GM23338 (cell line): ENCODE data around the gene ZXDC. TPM values are rescaled to one million over a fixed set of nuclear protein-coding genes. Genes with fewer than 3 reads are reported as not detected.

Experiments
- ATAC-seq: fragments of 200-7000 bp; cut with Tn5 transposase; 3 replicates; pipeline ENCODE4 v1.9.1; 2020
- DNase-seq: peaks from one replicate; pipeline ENCODE4 v3.0.0-alpha.2; 2015; ENCODE audit warnings: low spot score
- H2AFZ ChIP-seq: fragments of 200-600 bp; sonication (generic); 2 replicates; pipeline ENCODE4 v1.8.0; 2016; ENCODE audit warnings: antibody characterized with exemption, mild to moderate bottlenecking, moderate library complexity
- H3F3A ChIP-seq: fragments of 200-600 bp; sonication (generic); replicated peaks from 2 replicates; pipeline ENCODE4 v1.8.0; 2017; ENCODE audit warnings: antibody characterized with exemption, mixed run types, low read depth
- H3K27ac ChIP-seq: fragments of 200-600 bp; sonication (generic); 2 replicates; pipeline ENCODE4 v1.6.1; 2016; ENCODE audit warnings: low read depth
- H3K27me3 ChIP-seq: fragments of 200-600 bp; sonication (generic); 2 replicates; pipeline ENCODE4 v1.8.0; 2016; ENCODE audit warnings: mild to moderate bottlenecking, mixed run types, moderate library complexity; ENCODE audit not compliant: insufficient read depth
- H3K36me3 ChIP-seq: fragments of 200-600 bp; sonication (generic); 2 replicates; pipeline ENCODE4 v1.8.0; 2016; ENCODE audit warnings: mild to moderate bottlenecking; ENCODE audit not compliant: insufficient read depth
- H3K4me1 ChIP-seq: fragments of 200-600 bp; sonication (generic); 2 replicates; pipeline ENCODE4 v1.8.0; 2016; ENCODE audit warnings: mild to moderate bottlenecking, moderate library complexity; ENCODE audit not compliant: insufficient read depth
- H3K4me2 ChIP-seq: fragments of 200-600 bp; sonication (generic); 2 replicates; pipeline ENCODE4 v1.7.1; 2017; ENCODE audit warnings: mixed run types
- H3K4me3 ChIP-seq: fragments of 200-600 bp; sonication (generic); 2 replicates; pipeline ENCODE4 v1.6.1; 2016; ENCODE audit warnings: mixed run types
- H3K79me2 ChIP-seq: fragments of 200-600 bp; sonication (generic); replicated peaks from 2 replicates; pipeline ENCODE4 v1.8.0; 2017; ENCODE audit warnings: mild to moderate bottlenecking; ENCODE audit not compliant: insufficient read depth
- H3K9me2 ChIP-seq: fragments of 200-600 bp; sonication (generic); 2 replicates; pipeline ENCODE4 v1.8.0; 2017; ENCODE audit not compliant: insufficient read depth
- H4K20me1 ChIP-seq: fragments of 200-600 bp; sonication (generic); replicated peaks from 2 replicates; pipeline ENCODE4 v1.8.0; 2017; ENCODE audit warnings: mild to moderate bottlenecking; ENCODE audit not compliant: insufficient read depth
- H3K27ac Mint-ChIP-seq: 2 replicates; pipeline ENCODE4 v1.8.0; 2020; ENCODE audit warnings: inconsistent platforms, mild to moderate bottlenecking, moderate library complexity, mixed read lengths
- H3K27me3 Mint-ChIP-seq: 3 replicates; pipeline ENCODE4 v1.8.0; 2022; ENCODE audit warnings: low read depth, mild to moderate bottlenecking, moderate library complexity, mixed read lengths, inconsistent platforms; ENCODE audit not compliant: insufficient read depth, poor library complexity
- H3K36me3 Mint-ChIP-seq: 3 replicates; pipeline ENCODE4 v1.8.0; 2021; ENCODE audit warnings: low read depth, mild to moderate bottlenecking, inconsistent platforms, moderate library complexity, mixed read lengths
- H3K4me1 Mint-ChIP-seq: 3 replicates; pipeline ENCODE4 v1.8.0; 2020; ENCODE audit warnings: mild to moderate bottlenecking, inconsistent platforms, mixed read lengths
- H3K4me3 Mint-ChIP-seq: 3 replicates; pipeline ENCODE4 v1.8.0; 2021; ENCODE audit warnings: moderate library complexity, mild to moderate bottlenecking, inconsistent platforms, mixed read lengths
- H3K9me3 Mint-ChIP-seq: 3 replicates; pipeline ENCODE4 v1.8.0; 2020; ENCODE audit warnings: moderate library complexity, mild to moderate bottlenecking, inconsistent platforms, mixed read lengths
- CREB1 ChIP-seq: fragments of 250-450 bp; sonication (Bioruptor Pico); IDR thresholded peaks from 2 replicates; pipeline ENCODE4 v1.5.0; 2020; ENCODE audit warnings: low read depth, mild to moderate bottlenecking, moderate library complexity
- EZH2 ChIP-seq: fragments of 200-600 bp; sonication (generic); IDR thresholded peaks from one replicate; pipeline ENCODE4 v1.8.0; 2017; ENCODE audit warnings: antibody characterized with exemption, mild to moderate bottlenecking, low read depth; ENCODE audit not compliant: unreplicated experiment
- EZH2phosphoT487 ChIP-seq: fragments of 200-600 bp; sonication (generic); IDR thresholded peaks from one replicate; pipeline ENCODE4 v1.8.1; 2018; ENCODE audit warnings: antibody characterized with exemption; ENCODE audit not compliant: unreplicated experiment
- JUNB ChIP-seq: IDR thresholded peaks from one replicate; pipeline ENCODE4 v1.6.1; 2016; ENCODE audit warnings: antibody characterized with exemption; ENCODE audit not compliant: unreplicated experiment
- POLR2AphosphoS5 ChIP-seq: IDR thresholded peaks from 2 replicates; pipeline ENCODE4 v1.6.1; 2016; ENCODE audit warnings: antibody characterized with exemption, low read depth
- STAT1 ChIP-seq: IDR thresholded peaks from one replicate; pipeline ENCODE4 v1.6.1; 2016; ENCODE audit warnings: antibody characterized with exemption; ENCODE audit not compliant: unreplicated experiment
- ZNF114 ChIP-seq: fragments of 250-450 bp; sonication (Bioruptor Pico); IDR thresholded peaks from 2 replicates; pipeline ENCODE4 v1.5.0; 2020; ENCODE audit warnings: mild to moderate bottlenecking, moderate library complexity
- ZNF331 ChIP-seq: fragments of 250-450 bp; sonication (Bioruptor Pico); IDR thresholded peaks from 2 replicates; pipeline ENCODE4 v1.5.0; 2020; ENCODE audit warnings: low read depth, mild to moderate bottlenecking, moderate library complexity
- polyA plus RNA-seq: library from polyadenylated mRNA; unstranded; fragments of >200 nt; fragmentation: Nextera tagmentation; extraction: Ambion mirVana; gene quantifications from 2 replicates; pipeline ENCODE4 v1.2.1, GENCODE V29; 2016
- total RNA-seq: library from RNA; depleted of rRNA; stranded (reverse); fragments of >200 nt; shearing (Covaris generic); gene quantifications from 2 replicates; pipeline ENCODE4 v1.2.3, GENCODE V29; 2014
- TF ChIP-seq, protein P1 (sequence below), 2 experiments: fragments of 200-600 bp in 1 of 2; sonication (generic) in 1 of 2; conservative IDR thresholded peaks; 2 replicates each; pipeline versions ENCODE4 v1.5.1 to v1.6.1; 2016 to 2017; ENCODE audit warnings: antibody characterized with exemption in 2 of 2, low read depth in 2 of 2, mild to moderate bottlenecking in 2 of 2, moderate library complexity in 1 of 2
- TF ChIP-seq, protein P2 (sequence below): IDR thresholded peaks from one replicate; pipeline ENCODE4 v1.6.1; 2018; ENCODE audit warnings: antibody characterized with exemption; ENCODE audit not compliant: unreplicated experiment
- TF ChIP-seq, protein P3 (sequence below): fragments of 250-450 bp; sonication (Bioruptor Pico); IDR thresholded peaks from 2 replicates; pipeline ENCODE4 v1.5.0; 2020; ENCODE audit warnings: mild to moderate bottlenecking, moderate library complexity
- TF ChIP-seq, protein P4 (sequence below): IDR thresholded peaks from 2 replicates; pipeline ENCODE4 v1.6.1; 2016; ENCODE audit warnings: antibody characterized with exemption

Gene ZXDC
- total and polyA plus RNA-seq, 2 experiments from 2014 or later, result 5.7 to 45.1 TPM

DNA sequence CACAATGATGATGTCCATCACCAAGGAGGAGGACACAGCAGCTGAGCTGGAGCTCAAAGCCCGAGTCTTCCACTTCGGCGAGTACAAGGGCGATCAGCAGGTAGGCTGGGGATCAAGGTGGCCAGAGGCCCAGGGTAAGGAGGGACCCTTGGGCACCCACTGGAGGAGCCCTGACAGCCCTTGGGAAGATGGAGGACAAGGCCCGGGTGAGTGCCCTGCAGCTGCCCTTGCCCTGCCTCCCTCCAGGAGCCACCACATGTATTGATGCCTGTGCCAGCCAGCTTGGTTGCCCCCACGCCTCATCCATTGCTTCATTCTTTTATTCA is 42.6 kb downstream of the ZXDC start:
- H3K27me3 ChIP-seq, result no peaks in the 10 kb centered on the region
- H4K20me1 ChIP-seq, result no peaks in the 10 kb centered on the region
- Mint-ChIP-seq H3K4me1 (no peaks in the 10 kb centered on the region), H3K4me3 (no peak overlapping the region), H3K36me3 (peaks cover 14% of the 10 kb centered on the region), H3K27me3 (peaks cover 3% of the 10 kb centered on the region), H3K9me3 (no peaks in the 10 kb centered on the region), H3K27ac (no peak overlapping the region)
- no peaks in the 10 kb centered on the region for H3F3A ChIP-seq
- H3K27ac ChIP-seq, result no peak overlapping the region
- no peak overlapping the region for H3K4me3 ChIP-seq
- ATAC-seq (no peak), DNase-seq (no peak)
- no peak overlapping the region for H2AFZ ChIP-seq
- TF ChIP-seq EZH2phosphoT487 (no peak), EZH2 (no peak), CREB1 (CRISPR knock-in tag) (no peak), ZNF114 (CRISPR knock-in tag) (no peak), JUNB (no peak), ZNF331 (CRISPR knock-in tag) (no peak), POLR2AphosphoS5 (no peak), STAT1 (no peak)
- TF ChIP-seq, protein P1, sequence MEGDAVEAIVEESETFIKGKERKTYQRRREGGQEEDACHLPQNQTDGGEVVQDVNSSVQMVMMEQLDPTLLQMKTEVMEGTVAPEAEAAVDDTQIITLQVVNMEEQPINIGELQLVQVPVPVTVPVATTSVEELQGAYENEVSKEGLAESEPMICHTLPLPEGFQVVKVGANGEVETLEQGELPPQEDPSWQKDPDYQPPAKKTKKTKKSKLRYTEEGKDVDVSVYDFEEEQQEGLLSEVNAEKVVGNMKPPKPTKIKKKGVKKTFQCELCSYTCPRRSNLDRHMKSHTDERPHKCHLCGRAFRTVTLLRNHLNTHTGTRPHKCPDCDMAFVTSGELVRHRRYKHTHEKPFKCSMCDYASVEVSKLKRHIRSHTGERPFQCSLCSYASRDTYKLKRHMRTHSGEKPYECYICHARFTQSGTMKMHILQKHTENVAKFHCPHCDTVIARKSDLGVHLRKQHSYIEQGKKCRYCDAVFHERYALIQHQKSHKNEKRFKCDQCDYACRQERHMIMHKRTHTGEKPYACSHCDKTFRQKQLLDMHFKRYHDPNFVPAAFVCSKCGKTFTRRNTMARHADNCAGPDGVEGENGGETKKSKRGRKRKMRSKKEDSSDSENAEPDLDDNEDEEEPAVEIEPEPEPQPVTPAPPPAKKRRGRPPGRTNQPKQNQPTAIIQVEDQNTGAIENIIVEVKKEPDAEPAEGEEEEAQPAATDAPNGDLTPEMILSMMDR (conservative IDR thresholded peaks at IDR 0.05; ENCODE audit: low read depth in 2 of 2), result no peak
- TF ChIP-seq, protein P2, sequence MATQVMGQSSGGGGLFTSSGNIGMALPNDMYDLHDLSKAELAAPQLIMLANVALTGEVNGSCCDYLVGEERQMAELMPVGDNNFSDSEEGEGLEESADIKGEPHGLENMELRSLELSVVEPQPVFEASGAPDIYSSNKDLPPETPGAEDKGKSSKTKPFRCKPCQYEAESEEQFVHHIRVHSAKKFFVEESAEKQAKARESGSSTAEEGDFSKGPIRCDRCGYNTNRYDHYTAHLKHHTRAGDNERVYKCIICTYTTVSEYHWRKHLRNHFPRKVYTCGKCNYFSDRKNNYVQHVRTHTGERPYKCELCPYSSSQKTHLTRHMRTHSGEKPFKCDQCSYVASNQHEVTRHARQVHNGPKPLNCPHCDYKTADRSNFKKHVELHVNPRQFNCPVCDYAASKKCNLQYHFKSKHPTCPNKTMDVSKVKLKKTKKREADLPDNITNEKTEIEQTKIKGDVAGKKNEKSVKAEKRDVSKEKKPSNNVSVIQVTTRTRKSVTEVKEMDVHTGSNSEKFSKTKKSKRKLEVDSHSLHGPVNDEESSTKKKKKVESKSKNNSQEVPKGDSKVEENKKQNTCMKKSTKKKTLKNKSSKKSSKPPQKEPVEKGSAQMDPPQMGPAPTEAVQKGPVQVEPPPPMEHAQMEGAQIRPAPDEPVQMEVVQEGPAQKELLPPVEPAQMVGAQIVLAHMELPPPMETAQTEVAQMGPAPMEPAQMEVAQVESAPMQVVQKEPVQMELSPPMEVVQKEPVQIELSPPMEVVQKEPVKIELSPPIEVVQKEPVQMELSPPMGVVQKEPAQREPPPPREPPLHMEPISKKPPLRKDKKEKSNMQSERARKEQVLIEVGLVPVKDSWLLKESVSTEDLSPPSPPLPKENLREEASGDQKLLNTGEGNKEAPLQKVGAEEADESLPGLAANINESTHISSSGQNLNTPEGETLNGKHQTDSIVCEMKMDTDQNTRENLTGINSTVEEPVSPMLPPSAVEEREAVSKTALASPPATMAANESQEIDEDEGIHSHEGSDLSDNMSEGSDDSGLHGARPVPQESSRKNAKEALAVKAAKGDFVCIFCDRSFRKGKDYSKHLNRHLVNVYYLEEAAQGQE, result no peak
- TF ChIP-seq, protein P3, sequence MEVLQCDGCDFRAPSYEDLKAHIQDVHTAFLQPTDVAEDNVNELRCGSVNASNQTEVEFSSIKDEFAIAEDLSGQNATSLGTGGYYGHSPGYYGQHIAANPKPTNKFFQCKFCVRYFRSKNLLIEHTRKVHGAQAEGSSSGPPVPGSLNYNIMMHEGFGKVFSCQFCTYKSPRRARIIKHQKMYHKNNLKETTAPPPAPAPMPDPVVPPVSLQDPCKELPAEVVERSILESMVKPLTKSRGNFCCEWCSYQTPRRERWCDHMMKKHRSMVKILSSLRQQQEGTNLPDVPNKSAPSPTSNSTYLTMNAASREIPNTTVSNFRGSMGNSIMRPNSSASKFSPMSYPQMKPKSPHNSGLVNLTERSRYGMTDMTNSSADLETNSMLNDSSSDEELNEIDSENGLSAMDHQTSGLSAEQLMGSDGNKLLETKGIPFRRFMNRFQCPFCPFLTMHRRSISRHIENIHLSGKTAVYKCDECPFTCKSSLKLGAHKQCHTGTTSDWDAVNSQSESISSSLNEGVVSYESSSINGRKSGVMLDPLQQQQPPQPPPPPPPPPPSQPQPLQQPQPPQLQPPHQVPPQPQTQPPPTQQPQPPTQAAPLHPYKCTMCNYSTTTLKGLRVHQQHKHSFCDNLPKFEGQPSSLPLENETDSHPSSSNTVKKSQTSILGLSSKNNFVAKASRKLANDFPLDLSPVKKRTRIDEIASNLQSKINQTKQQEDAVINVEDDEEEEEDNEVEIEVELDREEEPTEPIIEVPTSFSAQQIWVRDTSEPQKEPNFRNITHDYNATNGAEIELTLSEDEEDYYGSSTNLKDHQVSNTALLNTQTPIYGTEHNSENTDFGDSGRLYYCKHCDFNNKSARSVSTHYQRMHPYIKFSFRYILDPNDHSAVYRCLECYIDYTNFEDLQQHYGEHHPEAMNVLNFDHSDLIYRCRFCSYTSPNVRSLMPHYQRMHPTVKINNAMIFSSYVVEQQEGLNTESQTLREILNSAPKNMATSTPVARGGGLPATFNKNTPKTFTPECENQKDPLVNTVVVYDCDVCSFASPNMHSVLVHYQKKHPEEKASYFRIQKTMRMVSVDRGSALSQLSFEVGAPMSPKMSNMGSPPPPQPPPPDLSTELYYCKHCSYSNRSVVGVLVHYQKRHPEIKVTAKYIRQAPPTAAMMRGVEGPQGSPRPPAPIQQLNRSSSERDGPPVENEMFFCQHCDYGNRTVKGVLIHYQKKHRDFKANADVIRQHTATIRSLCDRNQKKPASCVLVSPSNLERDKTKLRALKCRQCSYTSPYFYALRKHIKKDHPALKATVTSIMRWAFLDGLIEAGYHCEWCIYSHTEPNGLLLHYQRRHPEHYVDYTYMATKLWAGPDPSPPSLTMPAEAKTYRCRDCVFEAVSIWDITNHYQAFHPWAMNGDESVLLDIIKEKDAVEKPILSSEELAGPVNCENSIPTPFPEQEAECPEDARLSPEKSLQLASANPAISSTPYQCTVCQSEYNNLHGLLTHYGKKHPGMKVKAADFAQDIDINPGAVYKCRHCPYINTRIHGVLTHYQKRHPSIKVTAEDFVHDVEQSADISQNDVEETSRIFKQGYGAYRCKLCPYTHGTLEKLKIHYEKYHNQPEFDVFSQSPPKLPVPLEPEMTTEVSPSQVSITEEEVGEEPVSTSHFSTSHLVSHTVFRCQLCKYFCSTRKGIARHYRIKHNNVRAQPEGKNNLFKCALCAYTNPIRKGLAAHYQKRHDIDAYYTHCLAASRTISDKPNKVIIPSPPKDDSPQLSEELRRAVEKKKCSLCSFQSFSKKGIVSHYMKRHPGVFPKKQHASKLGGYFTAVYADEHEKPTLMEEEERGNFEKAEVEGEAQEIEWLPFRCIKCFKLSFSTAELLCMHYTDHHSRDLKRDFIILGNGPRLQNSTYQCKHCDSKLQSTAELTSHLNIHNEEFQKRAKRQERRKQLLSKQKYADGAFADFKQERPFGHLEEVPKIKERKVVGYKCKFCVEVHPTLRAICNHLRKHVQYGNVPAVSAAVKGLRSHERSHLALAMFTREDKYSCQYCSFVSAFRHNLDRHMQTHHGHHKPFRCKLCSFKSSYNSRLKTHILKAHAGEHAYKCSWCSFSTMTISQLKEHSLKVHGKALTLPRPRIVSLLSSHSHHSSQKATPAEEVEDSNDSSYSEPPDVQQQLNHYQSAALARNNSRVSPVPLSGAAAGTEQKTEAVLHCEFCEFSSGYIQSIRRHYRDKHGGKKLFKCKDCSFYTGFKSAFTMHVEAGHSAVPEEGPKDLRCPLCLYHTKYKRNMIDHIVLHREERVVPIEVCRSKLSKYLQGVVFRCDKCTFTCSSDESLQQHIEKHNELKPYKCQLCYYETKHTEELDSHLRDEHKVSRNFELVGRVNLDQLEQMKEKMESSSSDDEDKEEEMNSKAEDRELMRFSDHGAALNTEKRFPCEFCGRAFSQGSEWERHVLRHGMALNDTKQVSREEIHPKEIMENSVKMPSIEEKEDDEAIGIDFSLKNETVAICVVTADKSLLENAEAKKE (CRISPR knock-in tag), result no peak
- TF ChIP-seq, protein P4, sequence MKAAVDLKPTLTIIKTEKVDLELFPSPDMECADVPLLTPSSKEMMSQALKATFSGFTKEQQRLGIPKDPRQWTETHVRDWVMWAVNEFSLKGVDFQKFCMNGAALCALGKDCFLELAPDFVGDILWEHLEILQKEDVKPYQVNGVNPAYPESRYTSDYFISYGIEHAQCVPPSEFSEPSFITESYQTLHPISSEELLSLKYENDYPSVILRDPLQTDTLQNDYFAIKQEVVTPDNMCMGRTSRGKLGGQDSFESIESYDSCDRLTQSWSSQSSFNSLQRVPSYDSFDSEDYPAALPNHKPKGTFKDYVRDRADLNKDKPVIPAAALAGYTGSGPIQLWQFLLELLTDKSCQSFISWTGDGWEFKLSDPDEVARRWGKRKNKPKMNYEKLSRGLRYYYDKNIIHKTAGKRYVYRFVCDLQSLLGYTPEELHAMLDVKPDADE, result no peak
- H3K4me2 ChIP-seq, result no peak overlapping the region
- 0 out of 2 replicates have a peak, but pooled peaks cover 2% of the 10 kb centered on the region for H3K9me2 ChIP-seq
- no peaks in the 10 kb centered on the region for H3K79me2 ChIP-seq
- H3K36me3 ChIP-seq, result no peaks in the 10 kb centered on the region
- no peaks in the 10 kb centered on the region for H3K4me1 ChIP-seq
